ENCODE results near the gene PA2G4. TPM values are rescaled to one million over a fixed set of nuclear protein-coding genes. Genes with fewer than 3 reads are reported as not detected.

PA2G4 gene
- total and polyA plus RNA-seq, 4 donors = 56.8 to 148 (median 68.6) TPM

DNA sequence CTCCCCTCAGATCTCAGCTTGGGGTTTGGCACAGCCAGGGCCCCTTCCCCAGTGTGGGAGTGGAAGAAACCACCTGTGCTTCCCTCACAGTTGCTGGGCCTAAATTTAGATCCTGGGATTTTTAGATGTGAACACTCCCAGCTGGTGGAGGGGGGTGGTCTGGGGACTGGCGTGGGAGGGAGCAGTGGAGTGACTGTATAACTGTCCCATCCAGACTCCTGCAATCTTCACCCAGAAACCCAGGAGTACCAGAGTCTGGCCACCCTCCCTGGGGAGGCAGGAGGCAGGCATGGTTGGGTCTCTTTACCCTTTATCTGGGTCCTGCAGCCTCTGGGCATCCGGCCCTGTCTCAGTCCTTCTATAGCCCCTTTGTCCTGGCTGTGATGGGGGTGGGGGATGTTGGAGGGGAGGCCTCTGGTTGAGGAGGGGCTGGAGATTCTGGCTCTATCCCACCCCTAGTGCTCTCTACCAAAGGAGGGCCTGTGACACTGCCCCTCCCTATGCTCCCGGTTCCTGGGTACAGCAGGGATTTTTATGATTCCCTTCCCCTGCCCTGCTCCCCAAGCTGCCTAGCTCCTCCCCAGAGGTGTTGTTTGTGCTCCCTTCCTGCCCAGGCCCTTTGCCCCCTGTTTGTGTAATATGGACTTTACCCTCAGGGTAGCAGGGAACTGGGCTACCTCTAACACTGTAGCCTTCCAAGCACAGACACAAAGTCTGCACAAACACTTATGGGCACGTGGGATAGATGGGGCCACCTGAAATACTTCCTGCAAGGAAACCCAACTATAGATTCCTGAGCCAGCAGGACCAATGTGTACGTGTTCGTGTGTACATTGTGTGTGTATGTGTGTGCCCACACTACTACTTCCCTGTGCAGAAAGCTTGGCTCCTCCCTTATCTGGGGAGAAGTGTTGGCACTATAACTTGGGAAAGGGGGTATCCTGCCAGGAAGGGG, 22.7 kb upstream of the PA2G4 start:
- H3K4me1 ChIP-seq (ENCODE audit: control insufficient read depth in 4 of 4, insufficient read depth in 4 of 4, low read length in 3 of 4) = peaks cover 12 to 42% (median 35%) of the 10 kb centered on the region in 4 donors
- 19% methylated on average over 6 of the region's 6 CpGs for WGBS
- TF ChIP-seq FOXA1 (IDR thresholded peaks at IDR 0.05) = peak; percentile 74
- peak; percentile 92 for TF ChIP-seq NR2F2 (IDR thresholded peaks at IDR 0.05)
- TF ChIP-seq REST (IDR thresholded peaks at IDR 0.05) = peak; percentile 92
- TF ChIP-seq FOXA2 (IDR thresholded peaks at IDR 0.05) = peak; percentile 84
- TF ChIP-seq RAD21 (IDR thresholded peaks at IDR 0.05) = peak; percentile 47 to 59
- TF ChIP-seq CTCF (IDR thresholded peaks at IDR 0.05; ENCODE audit: low read depth, low read length, missing input control) = no peak
- TF ChIP-seq YY1 (IDR thresholded peaks at IDR 0.05) = peak; percentile 83
- TF ChIP-seq HNF4A (conservative IDR thresholded peaks at IDR 0.05) = peak; percentile 100
- peak; percentile 93 to 94 for TF ChIP-seq JUND (IDR thresholded peaks at IDR 0.05)
- TF ChIP-seq TAF1 (conservative IDR thresholded peaks at IDR 0.05) = peak; percentile 87
- TF ChIP-seq ATF3 (IDR thresholded peaks at IDR 0.05) = peak; percentile 80
- TF ChIP-seq, protein P1, sequence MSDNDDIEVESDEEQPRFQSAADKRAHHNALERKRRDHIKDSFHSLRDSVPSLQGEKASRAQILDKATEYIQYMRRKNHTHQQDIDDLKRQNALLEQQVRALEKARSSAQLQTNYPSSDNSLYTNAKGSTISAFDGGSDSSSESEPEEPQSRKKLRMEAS (IDR thresholded peaks at IDR 0.05) = peak; percentile 98
- peak; percentile 100 for TF ChIP-seq SP1 (IDR thresholded peaks at IDR 0.05)
- TF ChIP-seq HNF4G (IDR thresholded peaks at IDR 0.05) = peak; percentile 100
- peak; percentile 57 to 74 for TF ChIP-seq EGR1 (IDR thresholded peaks at IDR 0.05; ENCODE audit: low read depth in 2 of 2)
- peak in 1 of 2 donors; percentile 79 for TF ChIP-seq GABPA (IDR thresholded peaks at IDR 0.05 in 1 of 2, conservative IDR thresholded peaks at IDR 0.05 in 1 of 2)
- TF ChIP-seq RXRA (IDR thresholded peaks at IDR 0.05) = peak; percentile 95 to 97
- peak; percentile 92 for TF ChIP-seq ZBTB33 (IDR thresholded peaks at IDR 0.05)

More for the DNA sequence above, 22.7 kb upstream of the PA2G4 start:
- no peaks in the 10 kb centered on the region for H3K27me3 ChIP-seq (ENCODE audit: control insufficient read depth in 4 of 4, insufficient read depth in 4 of 4, low read length in 3 of 4)
- H3K9ac ChIP-seq (ENCODE audit: low read depth in 1 of 2, low read length in 2 of 2) = peak overlapping the region; percentile 87 to 92
- H3K36me3 ChIP-seq (ENCODE audit: control insufficient read depth in 4 of 4, insufficient read depth in 3 of 4, low read depth in 1 of 4, low read length in 3 of 4) = peaks cover 4 to 18% (median 11%) of the 10 kb centered on the region in 4 donors
- H3K27ac ChIP-seq (ENCODE audit: low read depth in 1 of 2, low read length in 2 of 2) = peak overlapping the region; percentile 93 to 99
- no peaks in the 10 kb centered on the region for H3K9me3 ChIP-seq (ENCODE audit: control insufficient read depth in 4 of 4, low read length in 3 of 4)
- H3K4me3 ChIP-seq (ENCODE audit: low read depth in 1 of 3, low read length in 3 of 3) = peak overlapping the region; percentile 59 to 88 (median 84)
- peak; percentile 65 for DNase-seq (ENCODE audit: low spot score)

Data from liver (tissue), 9 donors.